Measurements from ENCODE around the gene POU3F1.

DNA sequence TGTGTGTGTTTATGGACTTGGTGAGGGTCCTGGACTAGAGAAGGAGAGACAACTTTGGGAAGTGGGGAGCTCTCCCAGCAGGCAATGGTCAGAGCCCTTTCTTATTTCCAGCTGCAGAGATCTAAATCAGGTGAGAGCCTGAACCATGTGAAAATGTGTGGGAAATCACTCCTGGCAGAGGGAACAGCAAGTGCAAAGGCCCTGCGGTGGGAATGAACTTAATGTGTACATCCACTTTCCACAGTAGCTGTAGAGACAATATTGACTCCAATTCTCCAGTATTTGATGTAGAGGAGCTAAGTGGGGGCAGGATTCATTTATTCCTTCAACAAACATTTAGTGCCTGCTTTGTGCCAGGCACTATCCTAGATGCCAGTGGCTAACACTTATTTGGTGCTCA lies 14.7 kb upstream of the POU3F1 start:
- TF ChIP-seq CTCF (IDR thresholded peaks at IDR 0.05; ENCODE audit: low read length), result no peak
- TF ChIP-seq EZH2 (optimal IDR thresholded peaks at IDR 0.05; ENCODE audit: low read depth, low read length), result no peak
